ENCODE data around the gene ANO5. TPM values are rescaled to one million over a fixed set of nuclear protein-coding genes. Genes with fewer than 3 reads are reported as not detected.
A peak's percentile ranks its signal among the peaks of the same experiment; 100 is the strongest.

Gene ANO5
- polyA plus RNA-seq, 1 donor (not counting 4 experiments of a cell fraction or from before 2014, with no cell fraction given) = not detected

DNA sequence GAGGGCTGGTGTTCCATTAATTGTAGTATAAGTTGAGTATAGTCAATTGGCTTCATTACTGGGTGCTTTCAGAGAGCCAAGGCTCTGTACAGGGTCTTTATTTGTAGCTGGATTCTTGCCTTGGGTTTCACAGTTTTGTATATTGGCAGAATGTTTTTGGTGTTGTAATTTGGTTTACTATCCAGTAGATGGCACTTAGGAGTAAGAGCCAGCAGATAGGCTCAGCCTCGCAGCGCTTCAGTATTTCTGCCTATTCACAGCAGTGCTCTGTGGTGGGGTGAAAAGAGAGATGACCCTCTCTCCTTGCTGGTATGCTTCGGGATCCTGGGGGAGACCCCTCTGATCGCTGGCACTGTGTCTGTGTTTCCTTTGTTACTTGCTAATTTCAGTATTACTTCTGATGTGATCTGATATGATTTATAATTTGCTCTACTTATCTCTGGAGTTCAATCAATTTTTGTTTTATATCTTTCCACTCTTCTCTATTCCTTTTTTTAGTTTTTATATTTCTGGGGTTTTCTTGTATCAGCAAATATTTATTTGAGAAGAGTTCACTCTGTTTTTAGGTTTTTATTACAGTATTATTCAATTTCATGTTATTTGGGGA lies 52.2 kb downstream of the ANO5 start:
- Histone ChIP-seq H3K9me1 (ENCODE audit: control insufficient read depth, extremely low read depth, insufficient read depth, low read length) (no peaks in the 10 kb centered on the region), H3K4me3 (ENCODE audit: control insufficient read depth in 2 of 3, extremely low read depth in 1 of 3, insufficient read depth in 2 of 3, low read depth in 1 of 3, low read length in 3 of 3) (no peak overlapping the region), H3K4me1 (ENCODE audit: control insufficient read depth, extremely low read depth, insufficient read depth, low read length) (no peaks in the 10 kb centered on the region), H2AFZ (ENCODE audit: control insufficient read depth, low read length) (no peak overlapping the region), H3K27ac (ENCODE audit: control insufficient read depth, insufficient read depth, low read length) (no peak overlapping the region), H3K79me2 (ENCODE audit: control insufficient read depth, insufficient read depth, low read length) (no peaks in the 10 kb centered on the region), H3K4me2 (ENCODE audit: control insufficient read depth, extremely low read depth, insufficient read depth, low read depth, low read length) (no peak overlapping the region), H4K20me1 (ENCODE audit: control insufficient read depth, extremely low read depth, insufficient read depth, low read length) (no peaks in the 10 kb centered on the region), H3K9me3 (ENCODE audit: control insufficient read depth, low read depth, low read length) (no peaks in the 10 kb centered on the region), H3K9ac (ENCODE audit: control insufficient read depth, extremely low read depth, insufficient read depth, low read length) (no peak overlapping the region), H3K27me3 (ENCODE audit: control insufficient read depth, extremely low read depth, insufficient read depth, low read length) (no peaks in the 10 kb centered on the region), H3K36me3 (ENCODE audit: control insufficient read depth in 2 of 2, extremely low read depth in 1 of 2, insufficient read depth in 2 of 2, low read length in 2 of 2) (no peaks in the 10 kb centered on the region)
- no peak for TF ChIP-seq EZH2 (IDR thresholded peaks at IDR 0.05; ENCODE audit: low read length)
- TF ChIP-seq, protein P1, sequence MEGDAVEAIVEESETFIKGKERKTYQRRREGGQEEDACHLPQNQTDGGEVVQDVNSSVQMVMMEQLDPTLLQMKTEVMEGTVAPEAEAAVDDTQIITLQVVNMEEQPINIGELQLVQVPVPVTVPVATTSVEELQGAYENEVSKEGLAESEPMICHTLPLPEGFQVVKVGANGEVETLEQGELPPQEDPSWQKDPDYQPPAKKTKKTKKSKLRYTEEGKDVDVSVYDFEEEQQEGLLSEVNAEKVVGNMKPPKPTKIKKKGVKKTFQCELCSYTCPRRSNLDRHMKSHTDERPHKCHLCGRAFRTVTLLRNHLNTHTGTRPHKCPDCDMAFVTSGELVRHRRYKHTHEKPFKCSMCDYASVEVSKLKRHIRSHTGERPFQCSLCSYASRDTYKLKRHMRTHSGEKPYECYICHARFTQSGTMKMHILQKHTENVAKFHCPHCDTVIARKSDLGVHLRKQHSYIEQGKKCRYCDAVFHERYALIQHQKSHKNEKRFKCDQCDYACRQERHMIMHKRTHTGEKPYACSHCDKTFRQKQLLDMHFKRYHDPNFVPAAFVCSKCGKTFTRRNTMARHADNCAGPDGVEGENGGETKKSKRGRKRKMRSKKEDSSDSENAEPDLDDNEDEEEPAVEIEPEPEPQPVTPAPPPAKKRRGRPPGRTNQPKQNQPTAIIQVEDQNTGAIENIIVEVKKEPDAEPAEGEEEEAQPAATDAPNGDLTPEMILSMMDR (optimal IDR thresholded peaks at IDR 0.05 in 1 of 3, IDR thresholded peaks at IDR 0.05 in 1 of 3, conservative IDR thresholded peaks at IDR 0.05 in 1 of 3; ENCODE audit: extremely low read depth in 1 of 3, insufficient read depth in 2 of 3, low read length in 3 of 3) = peak; percentile 44 to 70 (median 60)
- peak; percentile 58 for FAIRE-seq
- dilution Hi-C loops (cut with MboI; ENCODE audit: extremely low pct_ligation_motif_present, low sequenced_read_pairs) = no loop called here
- no peak for DNase-seq (ENCODE audit: low read depth, low spot score)

DNA sequence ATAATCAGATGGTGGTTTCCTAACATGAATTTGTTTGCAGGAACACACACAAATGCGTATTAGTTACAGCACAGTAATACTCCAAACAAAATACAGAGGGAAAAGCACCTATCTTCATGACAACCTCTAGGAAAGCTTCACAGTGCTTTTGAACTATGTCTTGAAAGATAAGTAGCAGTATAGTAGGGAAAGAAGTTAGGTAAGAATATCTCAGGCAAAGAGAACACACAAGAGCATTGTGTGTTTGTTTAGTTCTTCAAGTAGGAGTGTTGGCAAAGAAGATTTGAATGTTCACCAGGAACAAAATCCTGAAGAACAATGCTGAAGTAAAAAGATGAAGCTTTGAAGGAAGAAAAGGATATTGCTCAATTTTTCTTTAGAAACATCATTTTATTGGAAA lies 54.1 kb downstream of the ANO5 start:
- Histone ChIP-seq H2AFZ (ENCODE audit: control insufficient read depth, low read length) (no peak overlapping the region), H3K27ac (ENCODE audit: control insufficient read depth, insufficient read depth, low read length) (no peak overlapping the region), H3K9me1 (ENCODE audit: control insufficient read depth, extremely low read depth, insufficient read depth, low read length) (no peaks in the 10 kb centered on the region), H3K9me3 (ENCODE audit: control insufficient read depth, low read depth, low read length) (no peaks in the 10 kb centered on the region), H4K20me1 (ENCODE audit: control insufficient read depth, extremely low read depth, insufficient read depth, low read length) (no peaks in the 10 kb centered on the region), H3K4me1 (ENCODE audit: control insufficient read depth, extremely low read depth, insufficient read depth, low read length) (no peaks in the 10 kb centered on the region), H3K36me3 (ENCODE audit: control insufficient read depth in 2 of 2, extremely low read depth in 1 of 2, insufficient read depth in 2 of 2, low read length in 2 of 2) (no peaks in the 10 kb centered on the region), H3K9ac (ENCODE audit: control insufficient read depth, extremely low read depth, insufficient read depth, low read length) (no peak overlapping the region), H3K79me2 (ENCODE audit: control insufficient read depth, insufficient read depth, low read length) (no peaks in the 10 kb centered on the region), H3K27me3 (ENCODE audit: control insufficient read depth, extremely low read depth, insufficient read depth, low read length) (no peaks in the 10 kb centered on the region), H3K4me2 (ENCODE audit: control insufficient read depth, extremely low read depth, insufficient read depth, low read depth, low read length) (no peak overlapping the region), H3K4me3 (ENCODE audit: control insufficient read depth in 2 of 3, extremely low read depth in 1 of 3, insufficient read depth in 2 of 3, low read depth in 1 of 3, low read length in 3 of 3) (no peak overlapping the region)
- DNase-seq (ENCODE audit: low read depth, low spot score) (no peak), FAIRE-seq (no peak)
- dilution Hi-C loops (cut with MboI; ENCODE audit: extremely low pct_ligation_motif_present, low sequenced_read_pairs) = no loop called here
- no peak for TF ChIP-seq EZH2 (IDR thresholded peaks at IDR 0.05; ENCODE audit: low read length)
- TF ChIP-seq, protein P1 (optimal IDR thresholded peaks at IDR 0.05 in 1 of 3, IDR thresholded peaks at IDR 0.05 in 1 of 3, conservative IDR thresholded peaks at IDR 0.05 in 1 of 3; ENCODE audit: extremely low read depth in 1 of 3, insufficient read depth in 2 of 3, low read length in 3 of 3) = no peak
